GM12878 (cell line): Measurements from ENCODE around the gene EHD4. TPM values are rescaled to one million over a fixed set of nuclear protein-coding genes. Genes with fewer than 3 reads are reported as not detected.

Experiments used
- ATAC-seq: fragments of 200-7000 bp; cut with Tn5 transposase; 3 replicates; pipeline ENCODE4 v1.9.1; 2020; ENCODE audit warnings: mild to moderate bottlenecking, moderate library complexity
- BruUV-seq: library from RNA; stranded (reverse); fragments of 400-500 nt; replicated peaks from 2 replicates; lab custom pipeline; 2021; lab: Mats Ljungman, UMichigan
- CTCF ChIA-PET: fragments of 300-600 bp; sonication (Branson Sonifier 250); formaldehyde crosslinking; extraction: SDS; loops from one replicate; lab custom pipeline; 2021; ENCODE audit warnings: inconsistent platforms; lab: Yijun Ruan, JAX
- POLR2A ChIA-PET: fragments of 350-600 bp; formaldehyde crosslinking; extraction: SDS; loops from one replicate; lab custom pipeline; 2021; ENCODE audit warnings: inconsistent platforms; lab: Charles Lee
- RAD21 ChIA-PET: fragments of 300-600 bp; sonication (Branson Sonifier 250); formaldehyde crosslinking; loops from one replicate; lab custom pipeline; 2023; ENCODE audit warnings: antibody characterized with exemption; ENCODE audit not compliant: unreplicated experiment; lab: Charles Lee
- SMC1A ChIA-PET: fragments of 300-600 bp; sonication (Branson Sonifier 250); formaldehyde crosslinking; loops from one replicate; lab custom pipeline; 2023; ENCODE audit not compliant: unreplicated experiment, uncharacterized antibody; lab: Charles Lee
- DNase-seq: peaks from one replicate; pipeline ENCODE4 v3.0.0-alpha.2; 2011; ENCODE audit warnings: low read depth, low spot score
- FAIRE-seq: peaks from 3 replicates; lab custom pipeline; 2011; peaks lifted over from hg19 to GRCh38; lab: Jason Lieb, UNC
- H2AFZ ChIP-seq: 2 replicates; pipeline ENCODE4 v1.6.0; 2011; ENCODE audit warnings: low read depth, low read length, control low read depth; ENCODE audit not compliant: control insufficient read depth
- H3K27ac ChIP-seq: 2 replicates; pipeline ENCODE4 v1.5.1; 2011; ENCODE audit warnings: control low read depth; ENCODE audit not compliant: control insufficient read depth, insufficient read depth
- H3K27me3 ChIP-seq, 2 experiments: replicated peaks in 1 of 2; 2 replicates each; pipeline versions ENCODE4 v1.6.0 to v1.6.1; 2011; ENCODE audit warnings: low read length in 1 of 2; ENCODE audit not compliant: control insufficient read depth in 2 of 2, insufficient read depth in 2 of 2
- H3K36me3 ChIP-seq, 2 experiments: 2 replicates each; pipeline ENCODE4 v1.5.1; 2011; ENCODE audit warnings: low read length in 1 of 2; ENCODE audit not compliant: control insufficient read depth in 2 of 2, insufficient read depth in 2 of 2
- H3K4me1 ChIP-seq: 2 replicates; pipeline ENCODE4 v1.6.1; 2011; ENCODE audit warnings: mild to moderate bottlenecking, low read length, moderate library complexity, mixed read lengths; ENCODE audit not compliant: control insufficient read depth, insufficient read depth
- H3K4me2 ChIP-seq: 2 replicates; pipeline ENCODE4 v1.6.0; 2011; ENCODE audit warnings: control low read depth; ENCODE audit not compliant: control insufficient read depth, insufficient read depth
- H3K4me3 ChIP-seq: fragments of 200-600 bp; sonication (generic); 2 replicates; pipeline ENCODE4 v1.5.1; 2016
- H3K79me2 ChIP-seq: 2 replicates; pipeline ENCODE4 v1.6.0; 2011; ENCODE audit warnings: low read length; ENCODE audit not compliant: control insufficient read depth, insufficient read depth
- H3K9ac ChIP-seq: 2 replicates; pipeline ENCODE4 v1.8.0; 2011; ENCODE audit warnings: low read length, control low read depth, mixed read lengths; ENCODE audit not compliant: control insufficient read depth, insufficient read depth
- H3K9me3 ChIP-seq: replicated peaks from 3 replicates; pipeline ENCODE4 v1.5.1; 2011; ENCODE audit warnings: mild to moderate bottlenecking, low read length; ENCODE audit not compliant: control insufficient read depth, insufficient read depth
- H4K20me1 ChIP-seq: 2 replicates; pipeline ENCODE4 v1.6.0; 2011; ENCODE audit not compliant: control insufficient read depth, insufficient read depth
- BCL11A ChIP-seq: IDR thresholded peaks from 2 replicates; pipeline ENCODE4 v1.6.1; 2011; ENCODE audit warnings: low read depth, low read length
- BHLHE40 ChIP-seq, 2 experiments: fragments of 450-650 bp in 1 of 2; IDR thresholded peaks; 2 replicates each; pipeline ENCODE4 v1.6.1; 2011 to 2017; ENCODE audit warnings: low read depth in 2 of 2, borderline replicate concordance in 1 of 2, improper control_type of control experiment in 1 of 2, low read length in 1 of 2, mild to moderate bottlenecking in 1 of 2
- CREM ChIP-seq: IDR thresholded peaks from 2 replicates; pipeline ENCODE4 v1.6.1; 2014; ENCODE audit warnings: antibody characterized with exemption, low read depth
- ELK1 ChIP-seq: IDR thresholded peaks from 2 replicates; pipeline ENCODE4 v1.6.1; 2012; ENCODE audit warnings: low read depth, low read length, improper control_type of control experiment
- ESRRA ChIP-seq: IDR thresholded peaks from 2 replicates; pipeline ENCODE4 v1.6.1; 2012; ENCODE audit warnings: mild to moderate bottlenecking, low read length, improper control_type of control experiment
- HDAC2 ChIP-seq: fragments of 200-600 bp; sonication (generic); IDR thresholded peaks from 2 replicates; pipeline ENCODE4 v1.6.1; 2017
- MTA2 ChIP-seq: fragments of 450-650 bp; IDR thresholded peaks from 2 replicates; pipeline ENCODE4 v1.6.1; 2016; ENCODE audit warnings: low read depth, mild to moderate bottlenecking, moderate library complexity
- RB1 ChIP-seq: fragments of 450-650 bp; formaldehyde crosslinking; IDR thresholded peaks from 2 replicates; pipeline ENCODE4 v1.6.1; 2017; ENCODE audit warnings: mild to moderate bottlenecking, borderline replicate concordance
- SIN3A ChIP-seq: IDR thresholded peaks from 2 replicates; pipeline ENCODE4 v1.6.1; 2012; ENCODE audit warnings: low read depth, low read length, improper control_type of control experiment
- SMARCA5 ChIP-seq: fragments of 450-650 bp; IDR thresholded peaks from 2 replicates; pipeline ENCODE4 v1.6.1; 2017; ENCODE audit warnings: mild to moderate bottlenecking
- SUZ12 ChIP-seq: fragments of 200-600 bp; sonication (generic); IDR thresholded peaks from one replicate; pipeline ENCODE4 v1.6.1; 2018; ENCODE audit warnings: antibody characterized with exemption, mild to moderate bottlenecking; ENCODE audit not compliant: unreplicated experiment
- ZBTB4 ChIP-seq: fragments of 450-650 bp; formaldehyde crosslinking; IDR thresholded peaks from 2 replicates; pipeline ENCODE4 v1.4.0; 2022; ENCODE audit warnings: mild to moderate bottlenecking, moderate library complexity
- ZNF274 ChIP-seq: IDR thresholded peaks from one replicate; pipeline ENCODE4 v1.8.0; 2011; ENCODE audit not compliant: insufficient read length, insufficient read depth
- ZNF592 ChIP-seq: fragments of 450-650 bp; IDR thresholded peaks from 2 replicates; pipeline ENCODE4 v1.6.1; 2017; ENCODE audit warnings: mild to moderate bottlenecking, moderate library complexity
- ZSCAN29 ChIP-seq: fragments of 450-650 bp; IDR thresholded peaks from 2 replicates; pipeline ENCODE4 v1.6.1; 2017; ENCODE audit warnings: mild to moderate bottlenecking, moderate library complexity
- WGBS: methylation state at CpG from one replicate; pipeline ENCODE4 v1.1.6; 2016; ENCODE audit warnings: low lambda C conversion rate; ENCODE audit not compliant: insufficient replicate concordance, insufficient coverage; ENCODE audit errors: missing lambda C conversion rate; 5-methylcytosine and 5-hydroxymethylcytosine counted together
- in situ Hi-C: fragments of 300-500 bp; cut with MboI; formaldehyde crosslinking; loops from 9 replicates; pipeline ENCODE4 v1.14.3; 2018; ENCODE audit warnings: mixed read lengths
- intact Hi-C: fragments of 100-400 bp; cut with micrococcal nuclease; formaldehyde crosslinking; loops from one replicate; pipeline ENCODE4 v1.14.2; 2022; ENCODE audit not compliant: unreplicated experiment
- polyA plus RNA-seq, 11 experiments: library from polyadenylated mRNA; depleted of rRNA in 4 of 11; unstranded in 6 of 11; stranded (reverse) in 5 of 11; fragments of >200 nt; fragmentation: Nextera tagmentation in 4 of 11; fragmentation: Illumina TruSeq in 1 of 11; extraction: Ambion mirVana in 4 of 11; extraction: Trizol in 1 of 11; gene quantifications; 1 replicate in 1 of 11; 2 replicates in 10 of 11; pipeline versions ENCODE4 v1.2.1 to v1.2.3, GENCODE V29; 2011 to 2016; ENCODE audit warnings: inconsistent platforms in 2 of 11, missing spikeins in 2 of 11, low read depth in 1 of 11
- total RNA-seq, 4 experiments: library from RNA; depleted of rRNA in 3 of 4; stranded (reverse); fragments of >200 nt in 3 of 4; fragmentation: Illumina TruSeq in 1 of 4; extraction: Trizol in 1 of 4; gene quantifications; 2 replicates each; pipeline versions ENCODE4 v1.2.1 to v1.2.3, GENCODE V29; 2013 to 2021

Gene EHD4
- total and polyA plus RNA-seq, 10 of the 15 experiments (the other 5 are each of a cell fraction or from before 2014, with no cell fraction given): 4.2 to 62.9 (median 44.7) TPM

- Histone ChIP-seq H3K36me3 (peaks cover 26 to 30% of the 10 kb centered on the region in 2 experiments), H3K4me1 (peaks cover 12% of the 10 kb centered on the region), H3K4me2 (no peak overlapping the region), H2AFZ (no peak overlapping the region), H3K9ac (no peak overlapping the region), H3K4me3 (no peak overlapping the region), H3K9me3 (no peaks in the 10 kb centered on the region), H3K79me2 (no peaks in the 10 kb centered on the region; the same call in none of the 2 replicates), H4K20me1 (no peaks in the 10 kb centered on the region), H3K27me3 (no peaks in the 10 kb centered on the region), H3K27ac (no peak overlapping the region)
- RAD21 ChIA-PET: no interaction called here
- intact Hi-C loops: no loop called here
- no peak for DNase-seq
- in situ Hi-C loops: no loop called here
- no peak for FAIRE-seq
- no peak for TF ChIP-seq ZSCAN29
- TF ChIP-seq ZBTB4: no peak
- TF ChIP-seq ZNF592: no peak
- TF ChIP-seq RB1: no peak
- TF ChIP-seq HDAC2: no peak
- no peak for TF ChIP-seq BCL11A
- TF ChIP-seq CREM: no peak
- no peak for TF ChIP-seq SIN3A
- TF ChIP-seq BHLHE40 (IDR thresholded peaks at IDR 0.05; ENCODE audit: borderline replicate concordance in 1 of 2, low read depth in 2 of 2, low read length in 1 of 2): no peak
- TF ChIP-seq ESRRA: no peak
- TF ChIP-seq SUZ12: no peak
- no peak for TF ChIP-seq ELK1
- TF ChIP-seq SMARCA5: no peak
- TF ChIP-seq MTA2: no peak
- no peak for TF ChIP-seq ZNF274
- POLR2A ChIA-PET: no interaction called here
- SMC1A ChIA-PET: no interaction called here
- ATAC-seq: no peak
- 96% methylated on average over 30 of the region's 30 CpGs for WGBS
- BruUV-seq: no TSS peak
- CTCF ChIA-PET: interaction anchor here (1.0 kb wide), 1 partner anchor 53 kb away, joined by 3 read pairs; no protein-coding TSS in a partner anchor
Measured at GRCh38 chr15:41919201-41919820, 53.0 kb downstream of the EHD4 start.
